Astrocyte of the cerebellum (primary cell): ENCODE data around the gene DCLRE1A.

Source experiments
- DNase-seq: peaks from one replicate; pipeline ENCODE4 v3.0.0-alpha.2; 2011; ENCODE audit warnings: low read depth
- H3K4me3 ChIP-seq: 2 replicates; pipeline ENCODE4 v1.5.1; 2011; ENCODE audit warnings: mild to moderate bottlenecking, low read depth, low read length, moderate library complexity
- in situ Hi-C: cut with HindIII; loops from 2 replicates; pipeline ENCODE4 v1.10.0; 2017; ENCODE audit warnings: low sequenced_read_pairs
- TF ChIP-seq, protein P1 (sequence below): IDR thresholded peaks from 2 replicates; pipeline ENCODE4 v1.5.1; 2012; ENCODE audit warnings: low read length, low read depth, moderate library complexity, mild to moderate bottlenecking; ENCODE audit errors: missing control alignments

Gene DCLRE1A

DNA sequence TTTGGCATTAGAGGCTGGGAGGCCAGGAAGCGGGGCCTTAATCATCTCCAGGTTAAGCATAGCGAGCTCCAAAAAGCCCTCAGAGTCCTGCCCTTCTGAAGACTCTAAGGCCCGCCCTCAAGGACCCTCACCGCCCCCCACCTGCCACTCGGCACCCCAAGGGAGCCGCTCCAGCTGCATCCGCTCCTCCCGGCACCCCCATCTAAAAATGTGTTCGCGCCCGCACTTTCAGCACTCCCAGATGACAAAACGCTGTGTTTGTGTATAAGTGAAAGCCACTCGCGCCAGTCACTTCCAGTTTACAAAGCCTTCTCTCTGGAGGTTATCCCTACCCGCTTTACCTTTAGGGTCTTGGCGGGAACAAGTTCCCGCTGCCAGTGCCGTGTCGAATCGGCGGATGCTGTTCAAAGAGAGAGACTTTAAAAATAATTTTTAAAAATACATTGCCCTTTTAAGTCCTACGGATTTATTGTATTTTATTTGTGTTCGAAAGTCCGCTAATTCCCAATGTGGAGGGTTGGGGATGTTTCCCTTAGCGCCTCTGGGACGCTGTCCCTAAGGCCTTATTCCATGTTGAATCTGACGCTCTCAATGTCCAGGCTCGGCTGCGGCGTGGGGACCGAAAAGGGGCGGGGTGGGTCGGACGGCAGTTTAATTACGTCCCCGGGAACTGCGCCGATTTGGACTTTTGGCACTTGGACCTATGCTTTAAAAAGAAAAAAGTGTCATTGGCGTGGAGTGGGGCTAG lies at the start of gene DCLRE1A, which contains the start of gene NHLRC2:
DCLRE1A (minus strand) TSS at position 70 of the 748 bp plus-strand sequence. CDS start 900 bp downstream, outside the sequence.
NHLRC2 (plus strand) TSS at position 649 of the 748 bp plus-strand sequence. CDS start 212 bp downstream, outside the sequence.
- in situ Hi-C loops: no loop called here
- H3K4me3 ChIP-seq: peak within 1 kb of the TSS; percentile 81
- TF ChIP-seq, protein P1, sequence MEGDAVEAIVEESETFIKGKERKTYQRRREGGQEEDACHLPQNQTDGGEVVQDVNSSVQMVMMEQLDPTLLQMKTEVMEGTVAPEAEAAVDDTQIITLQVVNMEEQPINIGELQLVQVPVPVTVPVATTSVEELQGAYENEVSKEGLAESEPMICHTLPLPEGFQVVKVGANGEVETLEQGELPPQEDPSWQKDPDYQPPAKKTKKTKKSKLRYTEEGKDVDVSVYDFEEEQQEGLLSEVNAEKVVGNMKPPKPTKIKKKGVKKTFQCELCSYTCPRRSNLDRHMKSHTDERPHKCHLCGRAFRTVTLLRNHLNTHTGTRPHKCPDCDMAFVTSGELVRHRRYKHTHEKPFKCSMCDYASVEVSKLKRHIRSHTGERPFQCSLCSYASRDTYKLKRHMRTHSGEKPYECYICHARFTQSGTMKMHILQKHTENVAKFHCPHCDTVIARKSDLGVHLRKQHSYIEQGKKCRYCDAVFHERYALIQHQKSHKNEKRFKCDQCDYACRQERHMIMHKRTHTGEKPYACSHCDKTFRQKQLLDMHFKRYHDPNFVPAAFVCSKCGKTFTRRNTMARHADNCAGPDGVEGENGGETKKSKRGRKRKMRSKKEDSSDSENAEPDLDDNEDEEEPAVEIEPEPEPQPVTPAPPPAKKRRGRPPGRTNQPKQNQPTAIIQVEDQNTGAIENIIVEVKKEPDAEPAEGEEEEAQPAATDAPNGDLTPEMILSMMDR: no peak
- DNase-seq: peak; percentile 50

DNA sequence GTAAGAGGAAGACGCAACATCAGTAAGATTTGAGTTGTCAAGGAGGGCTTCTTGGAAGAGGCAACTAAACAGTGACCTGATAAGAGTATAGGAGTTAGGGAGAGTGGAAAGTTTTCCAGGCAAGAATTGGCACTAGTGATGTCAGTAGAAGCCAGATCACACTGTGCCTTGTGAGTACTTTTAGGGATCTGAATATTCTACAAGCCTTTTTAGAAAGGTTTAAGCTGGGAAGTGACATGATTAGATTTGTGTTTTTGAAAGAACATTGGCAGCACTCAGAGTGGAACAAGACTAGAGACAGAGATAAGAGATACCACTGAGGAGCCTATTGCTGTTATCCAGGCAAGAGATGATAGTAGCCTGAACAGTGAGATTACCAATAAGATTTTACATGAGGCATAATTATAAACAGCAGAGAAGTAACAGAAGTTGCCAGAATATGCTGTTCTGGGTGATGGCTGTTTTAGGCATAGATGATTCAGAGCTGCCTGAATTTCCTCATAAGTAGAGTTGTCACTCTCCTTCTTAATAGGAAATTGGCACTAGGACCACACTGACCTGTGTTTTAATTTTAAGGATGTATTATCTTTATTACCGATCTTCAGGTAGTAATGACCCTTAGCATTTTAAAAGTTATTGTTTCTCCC lies 46.2 kb upstream of the DCLRE1A start:
- in situ Hi-C loops: no loop called here

DNA sequence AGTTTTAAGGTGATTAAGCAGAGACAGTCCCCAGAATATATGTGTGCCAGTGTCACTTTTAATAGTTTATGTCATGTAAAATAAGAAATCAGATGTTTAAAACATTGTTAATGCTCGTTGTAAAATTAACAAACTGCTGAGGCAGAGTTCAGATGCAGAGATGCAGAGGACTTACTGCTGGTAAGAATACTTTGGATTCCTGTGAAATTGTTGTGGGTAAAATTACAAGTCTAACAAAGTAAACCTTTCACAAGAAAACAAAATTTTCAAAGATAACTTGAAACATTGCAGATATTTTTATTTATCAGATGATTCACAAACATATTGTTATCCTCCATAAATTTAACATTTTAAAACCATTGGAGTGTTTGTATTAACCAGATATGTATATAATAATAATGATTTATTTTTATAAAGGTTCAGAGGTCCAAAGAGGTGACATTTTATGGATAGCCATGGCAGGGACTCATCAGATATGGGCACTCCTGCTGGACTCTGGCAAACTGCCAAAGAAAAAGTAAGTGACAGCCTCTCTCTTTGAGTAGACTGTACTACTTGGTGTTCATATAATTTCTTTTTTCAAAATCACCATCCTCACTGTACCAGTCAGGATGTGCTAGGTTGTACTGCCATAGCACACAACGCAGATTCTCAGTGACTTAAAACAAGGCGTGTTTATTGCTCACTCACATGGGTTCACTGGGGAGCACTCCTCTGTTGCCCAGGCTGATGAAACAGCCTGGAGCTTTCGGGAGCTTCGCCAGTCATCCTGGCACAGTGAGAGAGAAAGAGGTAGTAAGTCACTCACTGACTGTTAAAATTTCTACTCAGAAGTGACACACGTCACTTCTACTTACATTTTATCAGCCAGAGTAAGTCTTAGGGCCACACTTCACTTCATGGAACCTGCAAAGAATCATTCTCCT lies 44.1 kb upstream of the DCLRE1A start:
- in situ Hi-C loops: no loop called here
- TF ChIP-seq, protein P1: no peak
- H3K4me3 ChIP-seq: no peak overlapping the region
- no peak for DNase-seq

More for the DNA sequence above, 46.2 kb upstream of the DCLRE1A start:
- DNase-seq: no peak
- TF ChIP-seq, protein P1: no peak
- no peak overlapping the region for H3K4me3 ChIP-seq

DNA sequence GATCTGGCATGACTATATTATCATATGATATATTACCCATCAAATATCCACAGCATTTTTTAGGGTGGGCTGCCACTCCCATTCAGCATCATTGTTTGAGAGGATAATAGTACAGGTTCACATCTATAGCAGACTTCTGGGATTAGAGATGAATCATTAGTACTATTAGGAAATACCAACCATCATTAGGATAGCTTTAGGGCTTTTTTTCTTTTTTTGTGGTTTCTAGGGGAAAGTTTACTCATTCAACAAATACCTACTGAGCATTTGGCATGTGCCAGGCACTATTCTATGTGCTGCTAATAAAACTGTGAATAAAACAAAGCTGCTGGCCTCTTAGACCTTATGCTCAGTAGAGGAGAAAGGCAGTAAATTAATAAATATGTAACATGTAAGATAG lies 41.1 kb upstream of the DCLRE1A start:
- no peak for DNase-seq
- TF ChIP-seq, protein P1: no peak
- no peak overlapping the region for H3K4me3 ChIP-seq
- in situ Hi-C loops: no loop called here

DNA sequence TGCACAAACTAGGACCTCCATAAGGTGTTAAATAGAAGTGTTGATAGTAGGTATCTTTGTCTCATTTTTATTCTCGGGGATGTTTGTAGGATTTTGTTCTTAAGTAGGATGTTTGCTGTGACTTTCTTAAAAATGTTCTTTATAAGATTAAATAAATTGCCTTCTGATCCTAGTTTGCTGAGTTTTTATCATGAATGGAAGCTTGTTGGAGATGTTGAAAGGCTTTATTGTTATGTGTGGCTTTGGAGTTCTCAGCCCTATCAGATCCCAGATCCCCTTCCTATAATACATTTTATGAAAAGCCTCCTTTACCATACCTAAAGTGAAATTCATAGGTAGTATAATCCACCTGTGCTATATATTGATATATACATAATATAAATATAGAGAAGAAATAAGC lies 40.7 kb upstream of the DCLRE1A start:
- no peak overlapping the region for H3K4me3 ChIP-seq
- DNase-seq: no peak
- in situ Hi-C loops: no loop called here
- TF ChIP-seq, protein P1: no peak

DNA sequence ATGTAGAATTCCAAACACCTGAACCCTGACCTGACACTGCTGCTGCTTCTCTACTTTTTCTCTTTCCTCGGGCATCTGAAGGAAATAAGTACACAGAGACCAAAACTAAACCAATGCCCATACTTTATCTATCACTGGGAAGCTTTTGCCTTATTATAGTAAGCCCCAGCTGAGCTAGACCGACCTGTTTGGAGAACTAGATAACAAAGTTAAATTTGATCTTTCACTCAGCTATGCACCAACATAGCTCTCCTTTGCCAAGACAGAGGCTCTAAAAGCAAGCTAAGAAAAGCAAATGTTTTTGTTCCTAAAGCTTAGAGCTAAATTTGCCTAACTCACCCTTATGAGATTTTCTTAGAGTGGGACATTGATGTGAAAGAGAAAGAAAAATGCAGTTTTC lies 39.7 kb upstream of the DCLRE1A start:
- in situ Hi-C loops: no loop called here
- no peak for DNase-seq
- TF ChIP-seq, protein P1: no peak

More for the DNA sequence above, 39.7 kb upstream of the DCLRE1A start:
- no peak overlapping the region for H3K4me3 ChIP-seq
